H9 (cell line): ENCODE data around the gene PCDH20. TPM values are rescaled to one million over a fixed set of nuclear protein-coding genes. Genes with fewer than 3 reads are reported as not detected.

ENCODE experiments used
- DNase-seq: peaks from one replicate; pipeline ENCODE4 v3.0.0-alpha.2; 2017
- H2AFZ ChIP-seq: one replicate; pipeline ENCODE4 v1.6.1; 2013; ENCODE audit warnings: mild to moderate bottlenecking, low read length, control low read depth, moderate library complexity
- H2AK5ac ChIP-seq: 2 replicates; pipeline ENCODE4 v1.6.1; 2013; ENCODE audit warnings: low read length, control low read depth, mixed read lengths; ENCODE audit not compliant: insufficient read length
- H2BK120ac ChIP-seq: one replicate; pipeline ENCODE4 v1.6.1; 2013; ENCODE audit warnings: low read depth, mild to moderate bottlenecking, low read length, control low read depth, inconsistent platforms; ENCODE audit not compliant: poor library complexity, severe bottlenecking
- H2BK12ac ChIP-seq: 2 replicates; pipeline ENCODE4 v1.6.1; 2013; ENCODE audit warnings: low read length, control low read depth, mixed read lengths, low read depth; ENCODE audit not compliant: insufficient read length
- H2BK15ac ChIP-seq: 2 replicates; pipeline ENCODE4 v1.6.1; 2013; ENCODE audit warnings: low read depth, low read length, control low read depth
- H2BK20ac ChIP-seq: one replicate; pipeline ENCODE4 v1.6.1; 2013; ENCODE audit warnings: low read depth, mild to moderate bottlenecking, low read length, control low read depth, inconsistent platforms; ENCODE audit not compliant: poor library complexity, severe bottlenecking
- H2BK5ac ChIP-seq: 2 replicates; pipeline ENCODE4 v1.6.1; 2013; ENCODE audit warnings: low read length, control low read depth, mixed read lengths; ENCODE audit not compliant: insufficient read length
- H3K14ac ChIP-seq: 2 replicates; pipeline ENCODE4 v1.6.1; 2013; ENCODE audit warnings: low read length, control low read depth; ENCODE audit not compliant: insufficient read depth
- H3K18ac ChIP-seq: 2 replicates; pipeline ENCODE4 v1.6.1; 2013; ENCODE audit warnings: low read depth, mild to moderate bottlenecking, mixed read lengths, low read length, control low read depth; ENCODE audit not compliant: insufficient read length
- H3K23ac ChIP-seq: 2 replicates; pipeline ENCODE4 v1.6.1; 2013; ENCODE audit warnings: low read length, control low read depth, mixed read lengths, low read depth; ENCODE audit not compliant: insufficient read length
- H3K23me2 ChIP-seq: 2 replicates; pipeline ENCODE4 v1.6.1; 2013; ENCODE audit warnings: low read depth, mild to moderate bottlenecking, mixed read lengths, low read length, control low read depth; ENCODE audit not compliant: insufficient read length, poor library complexity, severe bottlenecking
- H3K27ac ChIP-seq: 2 replicates; pipeline ENCODE4 v1.5.1; 2013; ENCODE audit warnings: low read length, control low read depth, mixed read lengths, low read depth; ENCODE audit not compliant: insufficient read length
- H3K27me3 ChIP-seq: 2 replicates; pipeline ENCODE4 v1.6.1; 2013; ENCODE audit warnings: low read length, control low read depth, inconsistent platforms; ENCODE audit not compliant: insufficient read depth
- H3K4ac ChIP-seq: 2 replicates; pipeline ENCODE4 v1.6.1; 2013; ENCODE audit warnings: low read depth, mild to moderate bottlenecking, control low read depth, inconsistent platforms, low read length, moderate library complexity
- H3K4me1 ChIP-seq: 2 replicates; pipeline ENCODE4 v1.6.1; 2013; ENCODE audit warnings: low read length, control low read depth, inconsistent platforms; ENCODE audit not compliant: insufficient read depth
- H3K4me2 ChIP-seq: 2 replicates; pipeline ENCODE4 v1.6.1; 2013; ENCODE audit warnings: low read length, control low read depth, mixed read lengths; ENCODE audit not compliant: insufficient read length, insufficient read depth
- H3K56ac ChIP-seq: 2 replicates; pipeline ENCODE4 v1.6.1; 2013; ENCODE audit warnings: low read depth, mild to moderate bottlenecking, mixed read lengths, low read length, control low read depth; ENCODE audit not compliant: insufficient read length
- H3K79me1 ChIP-seq: 2 replicates; pipeline ENCODE4 v1.6.1; 2013; ENCODE audit warnings: low read depth, mild to moderate bottlenecking, moderate library complexity, low read length, control low read depth, inconsistent platforms; ENCODE audit not compliant: insufficient read depth, poor library complexity, severe bottlenecking
- H3K79me2 ChIP-seq: 2 replicates; pipeline ENCODE4 v1.6.1; 2013; ENCODE audit warnings: low read length, control low read depth, inconsistent platforms; ENCODE audit not compliant: insufficient read depth
- H3K9ac ChIP-seq: 2 replicates; pipeline ENCODE4 v1.6.1; 2013; ENCODE audit warnings: low read length, control low read depth, mixed read lengths; ENCODE audit not compliant: insufficient read length; ENCODE audit errors: extremely low read depth
- H3K9me3 ChIP-seq: one replicate; pipeline ENCODE4 v1.6.1; 2013; ENCODE audit warnings: low read depth, low read length, inconsistent platforms; ENCODE audit not compliant: control insufficient read depth
- H3T11ph ChIP-seq: one replicate; pipeline ENCODE4 v1.6.1; 2013; ENCODE audit warnings: mild to moderate bottlenecking, low read length, control low read depth, inconsistent platforms
- H4K20me1 ChIP-seq: one replicate; pipeline ENCODE4 v1.6.1; 2013; ENCODE audit not compliant: control insufficient read depth, insufficient read length, insufficient read depth
- H4K5ac ChIP-seq: 2 replicates; pipeline ENCODE4 v1.6.1; 2013; ENCODE audit warnings: low read depth, mild to moderate bottlenecking, mixed read lengths, low read length, control low read depth; ENCODE audit not compliant: insufficient read length
- H4K8ac ChIP-seq: replicated peaks from 2 replicates; pipeline ENCODE4 v1.6.1; 2013; ENCODE audit warnings: low read length, control low read depth, mixed read lengths, low read depth; ENCODE audit not compliant: insufficient read length
- H4K91ac ChIP-seq: 2 replicates; pipeline ENCODE4 v1.6.1; 2013; ENCODE audit warnings: low read depth, mild to moderate bottlenecking, moderate library complexity, mixed read lengths, low read length, control low read depth; ENCODE audit not compliant: insufficient read length
- H3K27ac Mint-ChIP-seq, 3 experiments: 2 replicates in 2 of 3; 3 replicates in 1 of 3; pipeline ENCODE4 v1.8.0; 2020 to 2021; ENCODE audit warnings: mixed read lengths in 3 of 3, mild to moderate bottlenecking in 1 of 3, moderate library complexity in 1 of 3
- H3K27me3 Mint-ChIP-seq: 2 replicates; pipeline ENCODE4 v1.8.0; 2021; ENCODE audit warnings: low read depth, mild to moderate bottlenecking, moderate library complexity, mixed read lengths
- H3K36me3 Mint-ChIP-seq, 3 experiments: 2 replicates in 2 of 3; 3 replicates in 1 of 3; pipeline ENCODE4 v1.8.0; 2020 to 2021; ENCODE audit warnings: low read depth in 3 of 3, mixed read lengths in 3 of 3; ENCODE audit not compliant: insufficient read depth in 1 of 3
- H3K4me1 Mint-ChIP-seq, 2 experiments: 2 replicates each; pipeline ENCODE4 v1.8.0; 2020; ENCODE audit warnings: mixed read lengths in 2 of 2
- H3K4me3 Mint-ChIP-seq, 2 experiments: 2 replicates in 1 of 2; 3 replicates in 1 of 2; pipeline ENCODE4 v1.8.0; 2020 to 2021; ENCODE audit warnings: mild to moderate bottlenecking in 2 of 2, mixed read lengths in 2 of 2, moderate library complexity in 1 of 2
- H3K9me3 Mint-ChIP-seq, 2 experiments: 2 replicates in 1 of 2; 3 replicates in 1 of 2; pipeline ENCODE4 v1.8.0; 2020; ENCODE audit warnings: mild to moderate bottlenecking in 2 of 2, mixed read lengths in 2 of 2, moderate library complexity in 1 of 2
- WGBS: extraction: QIAGEN DNeasy Blood & Tissue Kit; methylation state at CpG from one replicate; pipeline ENCODE4 v1.1.7; 2013; ENCODE audit warnings: missing lambda C conversion rate, low lambda C conversion rate, mixed read lengths; ENCODE audit not compliant: insufficient read length; ENCODE audit errors: extremely low coverage; 5-methylcytosine and 5-hydroxymethylcytosine counted together
- long read RNA-seq: library from polyadenylated mRNA; unstranded; transcript quantifications from one replicate; pipeline ENCODE4 v2.0.0, GENCODE V29; 2020
- total RNA-seq: library from RNA; stranded (reverse); gene quantifications from 2 replicates; pipeline ENCODE4 v1.2.1, GENCODE V29; 2021
- TF ChIP-seq, protein P1 (sequence below): fragments of 200-600 bp; sonication (generic); conservative IDR thresholded peaks from 3 replicates; pipeline ENCODE4 v1.8.0; 2021; ENCODE audit warnings: antibody characterized with exemption, mild to moderate bottlenecking

The PCDH20 gene, protein sequence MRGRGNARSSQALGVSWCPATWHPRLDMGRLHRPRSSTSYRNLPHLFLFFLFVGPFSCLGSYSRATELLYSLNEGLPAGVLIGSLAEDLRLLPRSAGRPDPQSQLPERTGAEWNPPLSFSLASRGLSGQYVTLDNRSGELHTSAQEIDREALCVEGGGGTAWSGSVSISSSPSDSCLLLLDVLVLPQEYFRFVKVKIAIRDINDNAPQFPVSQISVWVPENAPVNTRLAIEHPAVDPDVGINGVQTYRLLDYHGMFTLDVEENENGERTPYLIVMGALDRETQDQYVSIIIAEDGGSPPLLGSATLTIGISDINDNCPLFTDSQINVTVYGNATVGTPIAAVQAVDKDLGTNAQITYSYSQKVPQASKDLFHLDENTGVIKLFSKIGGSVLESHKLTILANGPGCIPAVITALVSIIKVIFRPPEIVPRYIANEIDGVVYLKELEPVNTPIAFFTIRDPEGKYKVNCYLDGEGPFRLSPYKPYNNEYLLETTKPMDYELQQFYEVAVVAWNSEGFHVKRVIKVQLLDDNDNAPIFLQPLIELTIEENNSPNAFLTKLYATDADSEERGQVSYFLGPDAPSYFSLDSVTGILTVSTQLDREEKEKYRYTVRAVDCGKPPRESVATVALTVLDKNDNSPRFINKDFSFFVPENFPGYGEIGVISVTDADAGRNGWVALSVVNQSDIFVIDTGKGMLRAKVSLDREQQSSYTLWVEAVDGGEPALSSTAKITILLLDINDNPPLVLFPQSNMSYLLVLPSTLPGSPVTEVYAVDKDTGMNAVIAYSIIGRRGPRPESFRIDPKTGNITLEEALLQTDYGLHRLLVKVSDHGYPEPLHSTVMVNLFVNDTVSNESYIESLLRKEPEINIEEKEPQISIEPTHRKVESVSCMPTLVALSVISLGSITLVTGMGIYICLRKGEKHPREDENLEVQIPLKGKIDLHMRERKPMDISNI
- 0.29 and 0.33 TPM in 2 replicates for total RNA-seq
- long read RNA-seq, full-length matches to known transcripts: 7 of 7 reads
- long read RNA-seq, partial matches to known transcripts: 0 of 7 reads
- long read RNA-seq, other reads (novel, unspliced or antisense): 0 of 7 reads

DNA sequence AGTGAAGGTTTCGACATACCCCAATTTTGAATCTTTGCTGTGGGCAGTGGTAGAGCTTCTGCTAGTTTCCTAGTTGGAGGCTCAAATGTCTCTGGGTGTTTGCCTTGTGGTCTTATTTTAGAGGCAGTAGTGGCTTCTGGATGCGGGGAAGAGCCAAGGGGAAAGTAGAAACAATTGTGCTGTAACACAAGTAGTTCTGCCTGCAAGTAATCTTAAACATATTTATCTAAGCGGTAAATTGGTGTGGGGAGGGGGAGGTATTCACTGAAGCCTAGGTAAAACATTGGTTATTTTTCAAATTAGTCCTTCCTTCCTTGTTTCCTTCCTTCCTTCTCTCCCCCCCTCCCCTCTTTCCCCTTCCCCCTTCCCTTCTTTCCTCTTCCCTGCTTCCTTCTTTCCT, at the start of gene PCDH20:
TSS of gene PCDH20 (minus strand) at position 101 of the 400 bp plus-strand sequence. CDS start 691 bp downstream, outside the sequence.
- Histone ChIP-seq H2BK12ac (no peak within 1 kb of the TSS), H2BK15ac (no peak within 1 kb of the TSS), H4K8ac (no peak within 1 kb of the TSS), H3K4ac (no peak within 1 kb of the TSS), H4K20me1 (no peaks in the 10 kb centered on the region), H3K4me1 (no peaks in the 10 kb centered on the region), H3K23ac (no peak within 1 kb of the TSS), H3K79me2 (no peaks in the 10 kb centered on the region), H3K9ac (peak within 1 kb of the TSS; percentile 33), H2BK5ac (no peak within 1 kb of the TSS), H3K4me2 (peak within 1 kb of the TSS; percentile 92), H2BK120ac (no peak within 1 kb of the TSS), H4K91ac (no peak within 1 kb of the TSS), H2AFZ (peak within 1 kb of the TSS; percentile 25), H3K27ac (no peak within 1 kb of the TSS), H3K18ac (no peak within 1 kb of the TSS), H3K56ac (no peak within 1 kb of the TSS), H4K5ac (no peak within 1 kb of the TSS), H3K14ac (no peak within 1 kb of the TSS), H3K27me3 (peaks cover 12% of the 10 kb centered on the region), H2AK5ac (no peak within 1 kb of the TSS), H3T11ph (no peak within 1 kb of the TSS), H3K23me2 (peaks cover 22% of the 10 kb centered on the region), H3K79me1 (no peaks in the 10 kb centered on the region), H2BK20ac (no peak within 1 kb of the TSS), H3K9me3 (no peaks in the 10 kb centered on the region)
- no peak for DNase-seq
- H3K9me3 Mint-ChIP-seq: no peaks in the 10 kb centered on the region
- peaks cover 20 to 25% of the 10 kb centered on the region in 2 experiments for H3K4me1 Mint-ChIP-seq
- H3K4me3 Mint-ChIP-seq: peak within 1 kb of the TSS; percentile 82 to 91
- peaks cover 52% of the 10 kb centered on the region for H3K27me3 Mint-ChIP-seq
- TF ChIP-seq, protein P1, sequence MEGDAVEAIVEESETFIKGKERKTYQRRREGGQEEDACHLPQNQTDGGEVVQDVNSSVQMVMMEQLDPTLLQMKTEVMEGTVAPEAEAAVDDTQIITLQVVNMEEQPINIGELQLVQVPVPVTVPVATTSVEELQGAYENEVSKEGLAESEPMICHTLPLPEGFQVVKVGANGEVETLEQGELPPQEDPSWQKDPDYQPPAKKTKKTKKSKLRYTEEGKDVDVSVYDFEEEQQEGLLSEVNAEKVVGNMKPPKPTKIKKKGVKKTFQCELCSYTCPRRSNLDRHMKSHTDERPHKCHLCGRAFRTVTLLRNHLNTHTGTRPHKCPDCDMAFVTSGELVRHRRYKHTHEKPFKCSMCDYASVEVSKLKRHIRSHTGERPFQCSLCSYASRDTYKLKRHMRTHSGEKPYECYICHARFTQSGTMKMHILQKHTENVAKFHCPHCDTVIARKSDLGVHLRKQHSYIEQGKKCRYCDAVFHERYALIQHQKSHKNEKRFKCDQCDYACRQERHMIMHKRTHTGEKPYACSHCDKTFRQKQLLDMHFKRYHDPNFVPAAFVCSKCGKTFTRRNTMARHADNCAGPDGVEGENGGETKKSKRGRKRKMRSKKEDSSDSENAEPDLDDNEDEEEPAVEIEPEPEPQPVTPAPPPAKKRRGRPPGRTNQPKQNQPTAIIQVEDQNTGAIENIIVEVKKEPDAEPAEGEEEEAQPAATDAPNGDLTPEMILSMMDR: no peak
- peak within 1 kb of the TSS; percentile 55 to 79 (median 66); a peak in 2 of 7 replicates for H3K27ac Mint-ChIP-seq
- H3K36me3 Mint-ChIP-seq: no peaks in the 10 kb centered on the region
- no CpG with 5 or more reads among the region's 3 CpGs for WGBS
